Cardiac muscle cell (in vitro differentiated cells and primary cell): ENCODE results near the gene EYA2. TPM values are rescaled to one million over a fixed set of nuclear protein-coding genes. Genes with fewer than 3 reads are reported as not detected.
"Not testable (repeated sequence)": the region's sequence is repeated elsewhere in the genome, so short reads cannot be mapped to it uniquely, and the experiment has no call there.

Source experiments
- DNase-seq, 2 donors: peaks; one replicate each; pipeline versions ENCODE4 v3.0.0 to v3.0.0-alpha.2; 2010 to 2017; ENCODE audit warnings: low read depth in 1 of 2, low spot score in 1 of 2
- H3K27ac ChIP-seq: fragments of 200-600 bp; sonication (generic); 2 replicates; pipeline ENCODE4 v1.5.1; 2016
- H3K27me3 ChIP-seq: fragments of 200-600 bp; sonication (generic); 2 replicates; pipeline ENCODE4 v1.6.0; 2016; ENCODE audit warnings: control low read depth
- H3K36me3 ChIP-seq: fragments of 200-600 bp; sonication (generic); 2 replicates; pipeline ENCODE4 v1.5.1; 2016; ENCODE audit warnings: control low read depth
- H3K4me1 ChIP-seq: fragments of 200-600 bp; sonication (generic); 2 replicates; pipeline ENCODE4 v1.8.1; 2017; ENCODE audit warnings: low read depth, mild to moderate bottlenecking, mixed run types
- H3K4me3 ChIP-seq: fragments of 200-600 bp; sonication (generic); 2 replicates; pipeline ENCODE4 v1.5.1; 2016; ENCODE audit warnings: mild to moderate bottlenecking
- H3K9me3 ChIP-seq: fragments of 200-600 bp; sonication (generic); 2 replicates; pipeline ENCODE4 v1.5.1; 2017; ENCODE audit warnings: low read depth, mild to moderate bottlenecking, control low read depth
- CTCF ChIP-seq: IDR thresholded peaks from 2 replicates; pipeline ENCODE4 v1.5.1; 2012; ENCODE audit warnings: low read depth, mild to moderate bottlenecking, low read length
- polyA plus RNA-seq: library from polyadenylated mRNA; unstranded; fragments of >200 nt; fragmentation: Nextera tagmentation; extraction: Ambion mirVana; gene quantifications from 2 replicates; pipeline ENCODE4 v1.2.1, GENCODE V29; 2016
- total RNA-seq: library from RNA; depleted of rRNA; stranded (reverse); fragments of >200 nt; gene quantifications from 2 replicates; pipeline ENCODE4 v1.2.3, GENCODE V29; 2016

Gene EYA2
- total and polyA plus RNA-seq, 2 experiments from 2014 or later: 0.30 TPM; not detected in 1

GRCh38 chr20:47172579-47172978 lies 277.9 kb downstream of the EYA2 start:
- Histone ChIP-seq H3K27ac (no peak overlapping the region), H3K4me3 (no peak overlapping the region), H3K36me3 (no peaks in the 10 kb centered on the region)

GRCh38 chr20:47173596-47174216 lies 279.1 kb downstream of the EYA2 start:
- H3K36me3 ChIP-seq: no peaks in the 10 kb centered on the region
- no peaks in the 10 kb centered on the region for H3K9me3 ChIP-seq
- H3K27me3 ChIP-seq: peaks cover 14% of the 10 kb centered on the region
- no peak overlapping the region for H3K4me3 ChIP-seq
- no peaks in the 10 kb centered on the region for H3K4me1 ChIP-seq
- no peak overlapping the region for H3K27ac ChIP-seq
- DNase-seq: no peak
- TF ChIP-seq CTCF: no peak

More at GRCh38 chr20:47172579-47172978, 277.9 kb downstream of the EYA2 start:
- H3K9me3 ChIP-seq: no peaks in the 10 kb centered on the region
- DNase-seq: no peak
- H3K4me1 ChIP-seq: no peaks in the 10 kb centered on the region
- no peak for TF ChIP-seq CTCF
- peaks cover 18% of the 10 kb centered on the region for H3K27me3 ChIP-seq

GRCh38 chr20:47174456-47175243 lies 280.0 kb downstream of the EYA2 start:
- no peak overlapping the region for H3K27ac ChIP-seq
- no peaks in the 10 kb centered on the region for H3K36me3 ChIP-seq
- TF ChIP-seq CTCF: no peak
- H3K4me3 ChIP-seq: no peak overlapping the region
- no peaks in the 10 kb centered on the region for H3K4me1 ChIP-seq
- H3K27me3 ChIP-seq: peaks cover 5% of the 10 kb centered on the region
- no peaks in the 10 kb centered on the region for H3K9me3 ChIP-seq
- no peak for DNase-seq

- no peaks in the 10 kb centered on the region for H3K4me1 ChIP-seq
- H3K4me3 ChIP-seq: no peak overlapping the region
- H3K9me3 ChIP-seq: no peaks in the 10 kb centered on the region
- no peak overlapping the region for H3K27ac ChIP-seq
- H3K27me3 ChIP-seq: peaks cover 5% of the 10 kb centered on the region
- peak; percentile 34 to 50 for DNase-seq
- TF ChIP-seq CTCF: no peak
- H3K36me3 ChIP-seq: no peaks in the 10 kb centered on the region
These were observed 280.9 kb downstream of the EYA2 start for GRCh38 chr20:47175493-47175892.

- H3K27ac ChIP-seq, DNase-seq, H3K4me3 ChIP-seq, H3K4me1 ChIP-seq, H3K36me3 ChIP-seq, H3K27me3 ChIP-seq, H3K9me3 ChIP-seq: not testable (repeated sequence)
These were observed 281.6 kb downstream of the EYA2 start for GRCh38 chr20:47176217-47176616.

GRCh38 chr20:47178277-47178676 lies 283.6 kb downstream of the EYA2 start:
- H3K36me3 ChIP-seq: no peaks in the 10 kb centered on the region
- no peak overlapping the region for H3K4me3 ChIP-seq
- no peak overlapping the region for H3K27ac ChIP-seq
- no peaks in the 10 kb centered on the region for H3K27me3 ChIP-seq
- DNase-seq: no peak
- no peak for TF ChIP-seq CTCF
- no peaks in the 10 kb centered on the region for H3K4me1 ChIP-seq
- H3K9me3 ChIP-seq: no peaks in the 10 kb centered on the region
